ENCODE measurements around the gene FUT8.

FUT8 gene

GRCh38 chr14:65491274-65491673, 78.7 kb downstream of the FUT8 start:
- DNase-seq (ENCODE audit: low read depth in 2 of 3, low spot score in 1 of 3), result no peak

DNA sequence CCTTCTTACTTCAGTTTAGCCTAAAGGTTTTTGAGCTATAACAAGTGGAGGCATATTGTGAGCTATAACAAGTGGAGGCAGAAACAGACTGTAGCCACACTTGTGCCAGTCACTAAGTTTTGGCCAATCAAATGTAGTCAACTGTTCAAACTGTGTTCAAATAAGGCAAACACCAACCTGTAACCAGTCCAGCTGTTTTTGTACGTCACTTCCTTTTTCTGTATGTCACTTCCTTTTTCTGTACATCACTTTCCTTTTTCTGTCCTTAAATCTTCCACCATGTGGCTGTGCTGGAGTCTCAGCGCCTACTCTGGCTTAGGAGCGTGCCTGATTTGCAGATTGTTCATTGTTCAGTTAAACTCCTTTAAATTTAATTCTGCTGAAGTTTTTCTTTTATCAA, 79.7 kb downstream of the FUT8 start:
- DNase-seq (ENCODE audit: low read depth in 2 of 3, low spot score in 1 of 3), result no peak

DNA sequence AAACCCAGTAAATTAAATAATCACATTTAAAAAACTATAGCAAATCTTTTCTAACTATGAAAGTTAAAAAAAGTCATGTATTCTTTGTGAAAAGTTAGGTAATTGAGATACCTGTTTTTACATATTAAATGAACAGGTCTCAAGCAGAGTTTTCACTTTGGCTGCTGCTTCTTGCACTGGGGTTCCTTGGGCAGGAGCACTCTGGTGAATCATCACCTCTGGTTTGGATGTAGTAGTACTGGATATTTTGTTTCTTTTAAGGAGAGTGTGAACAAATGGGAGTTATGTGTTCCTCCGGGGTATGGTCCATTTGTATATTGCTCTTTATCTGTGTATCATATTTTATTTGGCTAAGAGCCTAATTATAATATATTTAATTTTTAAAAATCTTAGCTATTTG, 82.7 kb downstream of the FUT8 start:
- no peak for DNase-seq (ENCODE audit: low read depth in 2 of 3, low spot score in 1 of 3)

DNA sequence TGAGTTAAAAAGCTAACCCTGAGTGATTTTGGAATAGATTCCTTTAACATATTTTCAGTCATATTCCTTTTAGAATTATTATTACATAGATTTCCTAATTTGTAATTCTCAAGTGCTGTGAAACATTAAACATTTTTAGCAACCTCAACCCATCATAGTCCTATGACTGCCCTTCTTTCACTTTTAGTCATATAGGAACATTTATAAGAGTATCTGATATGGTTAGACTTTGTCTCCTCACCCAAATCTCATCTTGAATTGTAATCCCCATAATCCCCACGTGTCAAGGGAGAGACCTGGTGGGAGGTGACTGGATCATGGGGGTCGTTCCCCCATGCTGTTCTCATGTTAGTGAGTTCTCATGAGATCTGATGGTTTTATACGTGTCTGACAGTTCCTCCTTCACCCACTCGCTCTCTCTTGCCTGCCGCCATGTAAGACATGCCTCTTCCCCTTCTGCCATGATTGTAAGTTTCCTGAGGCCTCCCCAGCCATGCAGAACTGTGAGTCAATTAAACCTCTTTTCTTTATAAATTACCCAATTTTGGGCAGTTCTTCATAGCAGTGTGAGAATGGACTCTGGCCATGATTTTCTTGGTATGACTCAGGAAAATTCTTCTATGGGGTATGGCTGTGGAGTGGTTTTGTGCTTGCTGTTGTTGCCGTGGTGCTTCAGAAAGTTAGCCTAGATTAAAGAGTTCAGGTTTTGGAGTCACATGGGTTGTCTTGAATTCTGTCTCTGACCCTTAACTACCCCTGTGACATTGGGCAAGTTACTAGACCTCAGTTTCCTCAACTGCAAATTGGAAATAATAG, 83.9 kb downstream of the FUT8 start:
- DNase-seq (ENCODE audit: low read depth in 2 of 3, low spot score in 1 of 3), result no peak

- DNase-seq (ENCODE audit: low read depth in 2 of 3, low spot score in 1 of 3), result no peak
These were observed 86.6 kb downstream of the FUT8 start for GRCh38 chr14:65499138-65499537.

DNA sequence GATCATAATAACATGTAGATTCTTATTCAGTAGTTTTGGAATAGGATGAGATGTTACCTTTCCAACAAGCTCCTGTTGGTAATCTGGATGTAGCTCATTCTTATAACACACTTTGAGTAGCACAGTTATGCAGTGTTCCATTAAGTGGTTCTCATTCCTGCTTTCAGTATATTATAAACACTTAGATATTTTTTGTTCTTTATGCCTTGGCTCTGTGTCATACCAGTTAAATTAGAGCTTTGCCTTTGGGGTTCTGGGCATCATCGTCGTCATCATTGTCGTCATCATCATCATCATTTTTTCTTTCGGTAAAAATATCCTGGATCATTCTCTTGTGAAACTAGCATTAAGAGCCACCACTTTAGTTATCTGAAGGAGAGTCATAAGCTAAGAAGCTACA, 87.5 kb downstream of the FUT8 start:
- DNase-seq (ENCODE audit: low read depth in 2 of 3, low spot score in 1 of 3), result no peak

DNA sequence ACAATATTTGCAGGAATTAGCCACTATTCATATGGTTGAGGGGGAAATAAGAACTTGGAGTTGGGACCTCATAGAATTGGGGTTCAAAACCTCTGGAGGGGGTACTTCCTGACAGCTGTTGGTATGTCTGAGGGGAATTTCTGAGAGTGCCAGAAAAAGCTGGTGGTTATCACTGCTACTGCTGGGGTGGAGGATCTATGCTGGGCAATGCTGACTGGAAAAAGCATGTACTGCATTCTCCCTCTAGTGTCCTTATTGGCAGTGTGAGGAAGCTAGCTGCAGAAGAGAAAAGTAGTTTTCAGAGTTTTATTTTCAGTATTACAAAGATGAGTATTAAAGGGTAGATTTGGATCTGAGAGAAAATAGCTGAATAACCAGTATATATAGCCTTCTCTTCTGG, 88.8 kb downstream of the FUT8 start:
- DNase-seq (ENCODE audit: low read depth in 2 of 3, low spot score in 1 of 3), result no peak

GRCh38 chr14:65502676-65503124, 90.2 kb downstream of the FUT8 start:
- DNase-seq (ENCODE audit: low read depth in 2 of 3, low spot score in 1 of 3), result no peak

DNA sequence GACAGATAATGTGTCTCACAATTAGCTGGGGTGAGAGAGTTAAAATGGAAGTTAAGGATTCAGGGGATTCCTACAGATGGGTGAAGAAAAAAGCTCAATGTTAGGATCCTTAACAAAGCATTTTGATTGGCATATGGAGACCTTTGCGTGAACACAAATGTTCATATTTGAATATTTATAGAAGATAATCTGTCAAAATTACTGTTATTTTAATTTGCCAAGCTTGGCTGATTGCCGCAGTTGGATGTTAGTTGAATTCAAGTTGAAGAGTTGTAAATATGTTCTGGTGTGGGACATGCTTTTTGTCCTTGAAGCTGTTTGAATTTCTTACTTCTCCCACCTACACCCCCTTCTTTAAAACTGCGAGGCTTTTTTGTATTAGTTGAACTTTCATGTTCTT, 91.2 kb downstream of the FUT8 start:
- DNase-seq (ENCODE audit: low read depth in 2 of 3, low spot score in 1 of 3), result no peak

DNA sequence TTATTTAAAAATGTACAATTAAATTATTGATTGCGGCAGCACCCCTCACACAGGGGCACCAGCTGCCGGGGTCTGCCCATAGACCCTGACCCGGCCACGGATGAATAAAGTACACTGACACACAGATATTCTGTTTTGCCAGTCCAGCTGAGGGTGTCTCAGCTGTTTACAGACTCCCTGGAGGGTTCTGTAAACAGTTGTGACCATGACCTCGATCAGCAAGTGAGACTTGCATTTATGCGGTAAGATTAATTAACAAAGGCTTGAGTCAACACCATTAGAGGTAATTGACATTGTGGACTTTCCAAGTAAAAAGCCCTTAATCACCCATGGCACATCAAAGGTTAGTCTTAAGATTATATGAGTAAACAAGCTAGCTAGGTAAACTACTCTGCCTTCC, 94.3 kb downstream of the FUT8 start:
- no peak for DNase-seq (ENCODE audit: low read depth in 2 of 3, low spot score in 1 of 3)

GRCh38 chr14:65509842-65510241, 97.3 kb downstream of the FUT8 start:
- DNase-seq (ENCODE audit: low read depth in 2 of 3, low spot score in 1 of 3), result no peak

- no peak for DNase-seq (ENCODE audit: low read depth in 2 of 3, low spot score in 1 of 3)
These were observed 101.1 kb downstream of the FUT8 start for GRCh38 chr14:65513671-65514070.

GRCh38 chr14:65517635-65518542, 105.4 kb downstream of the FUT8 start:
- DNase-seq (ENCODE audit: low read depth in 2 of 3, low spot score in 1 of 3), result no peak

DNA sequence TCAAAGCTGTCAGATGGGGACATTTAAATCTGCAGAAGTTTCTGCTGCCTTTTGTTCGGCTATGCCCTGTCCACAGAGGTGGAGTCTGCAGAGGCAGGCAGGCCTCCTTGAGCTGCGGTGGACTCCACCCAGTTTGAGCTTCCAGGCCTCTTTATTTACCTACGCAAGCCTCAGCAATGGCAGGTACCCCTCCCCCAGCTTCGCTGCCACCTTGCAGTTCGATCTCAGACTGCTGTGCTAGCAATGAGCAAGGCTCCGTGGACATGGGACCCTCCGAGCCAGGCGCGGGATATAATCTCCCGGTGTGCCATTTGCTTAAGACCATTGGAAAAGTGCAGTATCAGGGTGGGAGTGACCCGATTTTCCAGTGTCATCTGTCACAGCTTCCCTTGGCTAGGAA, 115.5 kb downstream of the FUT8 start:
- no peak for DNase-seq (ENCODE audit: low read depth in 2 of 3, low spot score in 1 of 3)

DNA sequence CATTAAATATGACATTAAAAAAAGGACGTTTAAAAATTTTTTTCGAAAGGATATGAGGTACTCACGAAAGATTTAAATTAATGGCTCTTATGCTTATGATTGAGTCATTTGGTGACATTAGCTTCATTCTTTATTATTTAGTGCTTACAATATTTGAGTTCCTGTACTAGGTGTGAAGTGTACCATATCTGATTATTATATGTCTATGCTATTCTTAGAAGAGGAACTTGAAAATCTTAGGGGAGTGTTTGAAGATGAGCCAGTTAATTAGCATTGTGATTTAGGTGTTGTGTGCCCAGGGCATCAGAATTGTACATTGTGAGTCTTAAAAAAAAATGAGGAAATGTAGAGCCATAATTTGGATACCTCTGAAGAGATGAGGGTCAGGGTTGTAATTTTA, 118.6 kb downstream of the FUT8 start:
- DNase-seq (ENCODE audit: low read depth in 2 of 3, low spot score in 1 of 3), result no peak

DNA sequence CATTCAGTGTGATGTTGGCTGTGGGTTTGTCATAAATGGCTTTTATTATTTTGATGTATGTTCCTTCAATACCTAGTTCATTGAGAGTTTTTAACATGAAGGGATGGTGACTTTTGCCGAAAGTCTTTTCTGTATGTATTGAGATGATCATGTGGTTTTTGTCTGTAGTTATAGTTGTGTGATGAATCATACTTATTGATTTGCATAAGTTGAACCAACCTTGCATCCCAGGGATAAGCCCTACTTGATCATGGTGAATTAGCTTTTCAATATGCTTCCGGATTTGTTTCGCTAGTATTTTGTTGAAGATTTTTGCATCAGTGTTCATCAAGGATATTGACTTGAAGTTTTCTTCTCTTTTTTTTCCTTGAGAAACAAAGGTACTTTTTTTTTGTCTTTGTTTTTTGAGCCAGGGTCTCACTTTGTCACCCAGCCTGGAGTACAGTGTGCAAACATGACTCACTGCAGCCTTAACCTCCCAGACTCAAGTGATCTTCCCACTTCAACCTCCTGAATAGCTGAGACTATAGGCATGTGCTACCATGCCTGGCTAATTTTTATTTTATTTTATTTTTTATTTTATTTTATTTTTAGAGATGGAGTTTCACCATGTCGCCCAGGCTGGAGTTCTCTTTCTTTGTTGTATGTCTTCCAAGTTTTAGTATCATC, 121.3 kb downstream of the FUT8 start:
- no peak for DNase-seq (ENCODE audit: low read depth in 2 of 3, low spot score in 1 of 3)

- DNase-seq (ENCODE audit: low read depth in 2 of 3, low spot score in 1 of 3), result no peak
These were observed 124.4 kb downstream of the FUT8 start for GRCh38 chr14:65536781-65537423.

DNA sequence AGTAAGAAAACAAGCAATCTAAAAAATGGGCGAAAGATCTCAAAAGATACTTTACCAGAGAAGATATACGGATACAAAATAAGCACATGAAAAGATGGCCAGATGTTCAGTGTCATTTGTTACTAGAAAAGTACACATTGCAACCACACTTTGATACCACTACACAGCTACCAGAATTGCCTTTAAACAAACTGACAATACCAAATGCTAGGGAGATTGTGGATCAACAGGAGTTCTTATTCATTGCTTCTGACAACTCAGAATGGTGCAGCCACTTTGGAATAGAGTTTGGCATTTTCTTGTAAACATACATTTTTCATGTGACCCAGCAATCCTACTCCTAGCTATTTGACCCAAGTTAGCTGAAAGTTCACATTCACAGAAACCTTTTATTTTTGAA, 136.3 kb downstream of the FUT8 start:
- no peak for DNase-seq (ENCODE audit: low read depth in 2 of 3, low spot score in 1 of 3)

GRCh38 chr14:65549429-65549828, 136.9 kb downstream of the FUT8 start:
- DNase-seq (ENCODE audit: low read depth in 2 of 3, low spot score in 1 of 3), result no peak

DNA sequence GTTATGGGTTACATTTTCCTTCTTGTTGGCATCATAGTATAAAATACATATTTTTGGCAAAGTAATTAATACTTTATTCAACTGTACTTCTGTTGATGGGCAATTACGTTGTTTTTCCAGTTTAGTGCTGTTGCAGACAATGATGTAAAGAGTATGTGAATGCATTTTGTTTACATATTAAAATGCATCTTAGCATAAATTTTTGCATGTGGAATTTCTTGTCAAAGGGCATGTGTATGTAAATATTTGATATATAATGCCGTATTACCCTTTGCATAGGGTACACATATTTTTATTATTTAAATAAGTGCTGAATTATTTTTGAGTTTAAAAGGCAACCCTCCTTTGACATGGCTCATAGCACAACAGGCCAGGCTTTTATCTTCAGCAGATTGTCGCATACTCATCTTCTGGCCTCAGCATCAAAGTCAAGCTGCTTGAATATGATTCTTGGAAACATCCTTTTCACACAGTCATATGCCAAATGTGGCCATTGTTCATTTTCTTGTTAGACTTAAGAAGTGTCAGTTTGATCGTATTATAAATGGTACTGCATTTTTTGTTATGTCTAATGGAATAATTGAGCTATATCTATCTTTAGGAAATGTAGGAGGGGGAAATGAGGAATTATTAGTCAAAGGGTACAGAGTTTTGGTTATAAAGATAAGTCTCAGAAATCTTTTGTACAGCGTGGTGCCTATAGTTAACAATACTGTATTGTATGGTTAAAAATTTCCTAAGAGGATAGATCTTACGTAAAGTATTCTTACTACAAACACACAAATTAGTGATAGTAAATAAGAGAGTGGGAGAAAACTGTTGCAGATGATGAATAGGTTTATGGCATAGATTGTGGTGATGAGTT, 138.5 kb downstream of the FUT8 start:
- DNase-seq (ENCODE audit: low read depth in 2 of 3, low spot score in 1 of 3), result no peak

Measured in stimulated activated CD4-positive, alpha-beta T cell treated with anti-CD3 and anti-CD28 coated beads, Interleukin-12 subunit alpha, Interleukin-12 subunit beta, amount 100 ng/mL, for 48 hours (primary cell).